Neural crest cell (in vitro differentiated cells): Measurements from ENCODE around the gene RFX8. TPM values are rescaled to one million over a fixed set of nuclear protein-coding genes. Genes with fewer than 3 reads are reported as not detected.

Source experiments
- DNase-seq: peaks from one replicate; pipeline ENCODE4 v3.0.0; 2021; ENCODE audit warnings: low read depth, mixed read lengths, low spot score
- H3K27ac Mint-ChIP-seq: one replicate; pipeline ENCODE4 v1.8.0; 2021; ENCODE audit warnings: mild to moderate bottlenecking, mixed read lengths; ENCODE audit not compliant: unreplicated experiment
- H3K27me3 Mint-ChIP-seq: 2 replicates; pipeline ENCODE4 v1.8.0; 2021; ENCODE audit warnings: low read depth, mild to moderate bottlenecking, mixed read lengths
- H3K36me3 Mint-ChIP-seq: 2 replicates; pipeline ENCODE4 v1.8.0; 2021; ENCODE audit warnings: low read depth, mild to moderate bottlenecking, mixed read lengths
- H3K4me1 Mint-ChIP-seq: 2 replicates; pipeline ENCODE4 v1.8.0; 2021; ENCODE audit warnings: mixed read lengths
- H3K4me3 Mint-ChIP-seq: one replicate; pipeline ENCODE4 v1.8.0; 2021; ENCODE audit warnings: mild to moderate bottlenecking, mixed read lengths
- H3K9me3 Mint-ChIP-seq: 2 replicates; pipeline ENCODE4 v1.8.0; 2021; ENCODE audit warnings: mixed read lengths
- total RNA-seq: library from RNA; stranded (reverse); gene quantifications from 2 replicates; pipeline ENCODE4 v1.2.1, GENCODE V29; 2021
- TF ChIP-seq, protein P1 (sequence below): fragments of 200-600 bp; sonication (generic); conservative IDR thresholded peaks from 2 replicates; pipeline ENCODE4 v1.5.0; 2021; ENCODE audit warnings: antibody characterized with exemption, mild to moderate bottlenecking

Gene RFX8
- total RNA-seq, 1 donor from 2014 or later = 0.44 TPM

DNA sequence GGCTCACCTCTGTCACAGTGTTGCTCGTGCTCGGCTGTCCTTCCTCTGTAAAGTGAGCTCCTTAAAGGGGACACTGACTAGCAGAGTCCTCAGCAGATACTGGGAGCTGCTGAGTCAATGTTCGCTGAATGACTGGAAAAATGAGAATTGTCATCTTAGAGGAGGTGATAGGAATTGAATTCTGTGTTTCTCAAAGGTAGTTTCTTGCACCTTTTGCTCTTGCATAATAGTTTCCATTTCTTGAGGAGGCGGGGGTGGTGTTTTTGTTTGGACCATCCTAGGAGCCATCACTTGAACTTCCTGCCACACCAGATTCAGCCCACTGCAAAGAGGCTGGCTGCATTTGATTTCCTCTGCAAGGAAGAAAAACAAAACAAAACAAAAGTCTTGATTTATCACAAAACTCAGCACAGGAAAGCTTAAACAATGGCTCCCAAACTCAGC is 11.4 kb upstream of the RFX8 start:
- Mint-ChIP-seq H3K9me3 (no peaks in the 10 kb centered on the region), H3K27ac (no peak overlapping the region), H3K36me3 (no peaks in the 10 kb centered on the region), H3K27me3 (no peaks in the 10 kb centered on the region), H3K4me3 (no peak overlapping the region), H3K4me1 (no peaks in the 10 kb centered on the region)
- DNase-seq = no peak
- TF ChIP-seq, protein P1, sequence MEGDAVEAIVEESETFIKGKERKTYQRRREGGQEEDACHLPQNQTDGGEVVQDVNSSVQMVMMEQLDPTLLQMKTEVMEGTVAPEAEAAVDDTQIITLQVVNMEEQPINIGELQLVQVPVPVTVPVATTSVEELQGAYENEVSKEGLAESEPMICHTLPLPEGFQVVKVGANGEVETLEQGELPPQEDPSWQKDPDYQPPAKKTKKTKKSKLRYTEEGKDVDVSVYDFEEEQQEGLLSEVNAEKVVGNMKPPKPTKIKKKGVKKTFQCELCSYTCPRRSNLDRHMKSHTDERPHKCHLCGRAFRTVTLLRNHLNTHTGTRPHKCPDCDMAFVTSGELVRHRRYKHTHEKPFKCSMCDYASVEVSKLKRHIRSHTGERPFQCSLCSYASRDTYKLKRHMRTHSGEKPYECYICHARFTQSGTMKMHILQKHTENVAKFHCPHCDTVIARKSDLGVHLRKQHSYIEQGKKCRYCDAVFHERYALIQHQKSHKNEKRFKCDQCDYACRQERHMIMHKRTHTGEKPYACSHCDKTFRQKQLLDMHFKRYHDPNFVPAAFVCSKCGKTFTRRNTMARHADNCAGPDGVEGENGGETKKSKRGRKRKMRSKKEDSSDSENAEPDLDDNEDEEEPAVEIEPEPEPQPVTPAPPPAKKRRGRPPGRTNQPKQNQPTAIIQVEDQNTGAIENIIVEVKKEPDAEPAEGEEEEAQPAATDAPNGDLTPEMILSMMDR = no peak

GRCh38 chr2:101485856-101486255 is 10.9 kb upstream of the RFX8 start:
- H3K9me3 Mint-ChIP-seq = no peaks in the 10 kb centered on the region
- no peak overlapping the region for H3K27ac Mint-ChIP-seq
- no peaks in the 10 kb centered on the region for H3K36me3 Mint-ChIP-seq
- no peak overlapping the region for H3K4me3 Mint-ChIP-seq
- no peaks in the 10 kb centered on the region for H3K27me3 Mint-ChIP-seq
- no peak for DNase-seq
- TF ChIP-seq, protein P1 = no peak
- H3K4me1 Mint-ChIP-seq = no peaks in the 10 kb centered on the region

- no peak for DNase-seq
- no peaks in the 10 kb centered on the region for H3K36me3 Mint-ChIP-seq
- H3K4me3 Mint-ChIP-seq = no peak overlapping the region
- H3K27me3 Mint-ChIP-seq = no peaks in the 10 kb centered on the region
- no peak overlapping the region for H3K27ac Mint-ChIP-seq
- TF ChIP-seq, protein P1 = no peak
- H3K9me3 Mint-ChIP-seq = no peaks in the 10 kb centered on the region
- peaks cover 9% of the 10 kb centered on the region for H3K4me1 Mint-ChIP-seq
These were observed 5.9 kb upstream of the RFX8 start for GRCh38 chr2:101480764-101481163.

GRCh38 chr2:101479810-101480209 is 4.9 kb upstream of the RFX8 start:
- Mint-ChIP-seq H3K9me3 (no peaks in the 10 kb centered on the region), H3K27ac (no peak overlapping the region), H3K4me3 (no peak overlapping the region), H3K36me3 (no peaks in the 10 kb centered on the region), H3K27me3 (peaks cover 5% of the 10 kb centered on the region), H3K4me1 (peaks cover 9% of the 10 kb centered on the region)
- TF ChIP-seq, protein P1 = no peak
- no peak for DNase-seq

- Mint-ChIP-seq H3K4me3 (no peak overlapping the region), H3K27ac (no peak overlapping the region), H3K27me3 (peaks cover 6% of the 10 kb centered on the region), H3K4me1 (peaks cover 9% of the 10 kb centered on the region), H3K9me3 (no peaks in the 10 kb centered on the region), H3K36me3 (no peaks in the 10 kb centered on the region)
- DNase-seq = no peak
- TF ChIP-seq, protein P1 = no peak
These were observed 4.4 kb upstream of the RFX8 start for GRCh38 chr2:101479328-101479727.
